Choroid plexus epithelial cell (primary cell): Measurements from ENCODE around the gene RAB6A.

ENCODE experiments used
- DNase-seq: peaks from one replicate; pipeline ENCODE4 v3.0.0-alpha.2; 2010; ENCODE audit warnings: low read depth
- H3K4me3 ChIP-seq: 2 replicates; pipeline ENCODE4 v1.5.1; 2011; ENCODE audit warnings: low read depth, mild to moderate bottlenecking, control low read depth, low read length, moderate library complexity
- TF ChIP-seq, protein P1 (sequence below): conservative IDR thresholded peaks from 2 replicates; pipeline ENCODE4 v1.5.1; 2011; ENCODE audit warnings: low read depth, mild to moderate bottlenecking, control low read depth, inconsistent platforms, low read length, moderate library complexity

Gene RAB6A

DNA sequence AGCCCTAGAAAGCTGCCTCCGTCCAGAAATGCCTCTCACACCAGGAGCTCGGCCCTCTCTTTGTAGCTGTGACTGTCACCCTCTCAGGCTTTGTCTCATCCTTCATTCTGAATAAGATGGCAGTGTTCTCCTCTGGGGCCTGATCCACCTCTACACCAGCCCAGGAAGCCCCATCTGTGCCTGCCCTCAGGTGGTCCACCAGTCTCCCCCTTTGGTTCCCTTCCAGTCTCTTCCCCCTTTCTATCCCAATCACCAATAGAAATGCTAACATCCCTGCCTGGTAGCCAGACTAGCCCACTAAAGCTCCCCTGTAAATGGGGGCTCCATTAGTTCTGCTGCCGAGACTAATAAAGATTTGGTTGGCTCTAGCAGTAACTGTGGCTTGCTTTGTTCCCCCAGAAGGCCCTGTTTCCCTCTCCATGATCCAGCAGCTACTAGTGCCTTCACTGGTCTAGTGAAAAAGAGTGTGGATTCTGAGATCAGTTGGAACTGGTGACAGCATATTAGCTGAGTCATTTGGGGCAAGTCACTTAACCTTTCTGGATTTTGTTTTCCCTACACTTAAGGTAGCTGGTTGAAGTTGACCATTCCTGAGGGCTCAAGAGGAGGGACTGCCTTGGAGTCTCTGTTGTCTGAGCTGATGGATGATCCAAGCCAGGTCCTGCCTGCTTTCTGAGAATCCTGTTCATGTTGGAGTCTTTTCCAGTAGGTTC is 98.3 kb downstream of the RAB6A start:
- TF ChIP-seq, protein P1, sequence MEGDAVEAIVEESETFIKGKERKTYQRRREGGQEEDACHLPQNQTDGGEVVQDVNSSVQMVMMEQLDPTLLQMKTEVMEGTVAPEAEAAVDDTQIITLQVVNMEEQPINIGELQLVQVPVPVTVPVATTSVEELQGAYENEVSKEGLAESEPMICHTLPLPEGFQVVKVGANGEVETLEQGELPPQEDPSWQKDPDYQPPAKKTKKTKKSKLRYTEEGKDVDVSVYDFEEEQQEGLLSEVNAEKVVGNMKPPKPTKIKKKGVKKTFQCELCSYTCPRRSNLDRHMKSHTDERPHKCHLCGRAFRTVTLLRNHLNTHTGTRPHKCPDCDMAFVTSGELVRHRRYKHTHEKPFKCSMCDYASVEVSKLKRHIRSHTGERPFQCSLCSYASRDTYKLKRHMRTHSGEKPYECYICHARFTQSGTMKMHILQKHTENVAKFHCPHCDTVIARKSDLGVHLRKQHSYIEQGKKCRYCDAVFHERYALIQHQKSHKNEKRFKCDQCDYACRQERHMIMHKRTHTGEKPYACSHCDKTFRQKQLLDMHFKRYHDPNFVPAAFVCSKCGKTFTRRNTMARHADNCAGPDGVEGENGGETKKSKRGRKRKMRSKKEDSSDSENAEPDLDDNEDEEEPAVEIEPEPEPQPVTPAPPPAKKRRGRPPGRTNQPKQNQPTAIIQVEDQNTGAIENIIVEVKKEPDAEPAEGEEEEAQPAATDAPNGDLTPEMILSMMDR: no peak
- no peak overlapping the region for H3K4me3 ChIP-seq
- no peak for DNase-seq

DNA sequence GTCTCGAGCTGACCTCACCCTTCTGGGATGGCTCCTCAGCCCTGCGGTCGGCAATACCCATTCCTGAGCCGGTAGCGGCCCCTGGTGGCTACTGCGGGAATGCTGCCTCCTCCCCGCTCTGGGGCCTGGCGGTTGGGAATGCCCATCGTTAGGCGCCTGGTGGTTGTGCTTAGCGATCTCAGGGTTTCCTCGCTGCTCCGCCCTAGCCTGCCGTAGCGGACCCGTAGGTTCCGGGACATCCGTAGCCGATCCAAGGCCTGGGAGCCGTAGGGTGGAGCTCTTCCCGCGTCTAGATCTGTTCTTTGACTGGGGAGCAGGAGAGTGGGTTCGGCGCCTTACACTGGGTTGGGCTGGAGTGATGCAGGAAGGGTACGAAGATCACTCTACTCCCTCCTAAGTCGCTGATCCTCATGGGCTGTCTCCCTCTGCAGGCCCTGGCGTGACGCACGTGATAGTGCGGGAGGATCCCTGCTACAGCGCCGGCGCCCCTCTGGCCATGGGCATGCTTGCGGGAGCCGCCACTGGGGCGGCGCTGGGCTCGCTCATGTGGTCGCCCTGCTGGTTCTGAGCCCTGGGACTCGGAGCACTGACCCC is 99.7 kb downstream of the RAB6A start:
- peak overlapping the region; percentile 49 for H3K4me3 ChIP-seq
- TF ChIP-seq, protein P1: peak; percentile 97
- peak; percentile 87 for DNase-seq

DNA sequence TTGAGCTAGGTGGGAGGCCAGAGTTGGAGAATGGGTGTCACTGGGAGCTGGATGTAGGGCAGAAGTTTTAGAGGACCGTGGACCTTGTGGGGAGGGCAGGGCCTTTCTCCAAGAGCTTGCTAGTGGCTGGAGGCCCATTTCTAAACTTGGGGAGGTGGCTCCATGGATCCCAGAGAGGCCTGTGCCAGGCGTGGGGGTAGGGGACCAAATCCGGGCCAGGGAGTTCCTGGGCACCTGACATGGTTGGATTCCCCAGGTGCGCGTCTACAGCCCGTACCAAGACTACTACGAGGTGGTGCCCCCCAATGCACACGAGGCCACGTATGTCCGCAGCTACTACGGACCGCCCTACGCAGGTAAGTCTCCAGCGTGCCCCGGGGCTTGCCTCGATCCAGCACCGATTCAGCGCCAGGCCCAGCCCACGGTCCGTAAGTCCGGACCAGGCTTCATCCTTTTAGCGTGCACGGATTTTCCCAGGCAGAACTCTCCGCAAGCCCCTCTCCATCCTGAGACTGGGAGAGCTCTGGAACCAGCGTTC is 100.3 kb downstream of the RAB6A start:
- DNase-seq: no peak
- peak overlapping the region; percentile 49 for H3K4me3 ChIP-seq

DNA sequence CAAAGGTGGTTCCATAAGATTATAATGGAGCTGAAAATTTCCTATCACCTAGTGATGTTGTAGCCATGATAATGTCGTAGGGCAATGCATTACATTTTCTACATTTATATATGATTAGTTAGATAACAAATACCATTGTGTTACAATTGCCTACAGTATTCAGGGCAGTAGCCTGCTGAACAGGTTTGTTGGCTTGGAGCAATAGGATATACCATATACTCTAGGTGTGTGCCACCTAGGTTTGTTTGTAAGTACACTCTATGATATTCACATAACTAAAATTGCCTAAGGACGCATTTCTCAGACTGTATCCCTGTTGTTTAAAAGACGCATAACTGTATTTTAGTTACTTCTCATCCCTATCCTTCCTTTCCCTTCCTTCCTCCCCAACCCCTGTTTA is 100.9 kb downstream of the RAB6A start:
- no peak for DNase-seq
- H3K4me3 ChIP-seq: no peak overlapping the region
- TF ChIP-seq, protein P1: no peak

More for the DNA sequence above, 100.3 kb downstream of the RAB6A start:
- TF ChIP-seq, protein P1: no peak

DNA sequence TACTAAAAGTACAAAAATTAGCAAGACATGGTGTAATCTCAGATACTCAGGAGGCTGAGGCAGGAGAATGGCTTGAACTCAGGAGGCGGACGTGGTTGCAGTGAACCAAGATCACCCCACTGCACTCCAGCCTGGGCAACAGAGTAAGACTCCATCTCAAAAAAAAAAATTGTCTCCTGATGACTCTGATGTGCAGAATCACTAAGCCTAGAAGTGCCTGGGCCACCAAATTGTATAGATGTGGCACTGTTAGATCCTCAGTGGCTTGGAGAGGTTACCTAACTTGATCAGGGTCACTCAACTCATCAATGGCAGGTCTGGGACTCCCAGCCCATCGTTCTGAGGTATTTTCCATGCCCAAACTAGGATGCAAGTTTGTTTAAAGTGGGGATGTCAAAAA is 103.9 kb downstream of the RAB6A start:
- TF ChIP-seq, protein P1: no peak
- no peak for DNase-seq
- H3K4me3 ChIP-seq: no peak overlapping the region

DNA sequence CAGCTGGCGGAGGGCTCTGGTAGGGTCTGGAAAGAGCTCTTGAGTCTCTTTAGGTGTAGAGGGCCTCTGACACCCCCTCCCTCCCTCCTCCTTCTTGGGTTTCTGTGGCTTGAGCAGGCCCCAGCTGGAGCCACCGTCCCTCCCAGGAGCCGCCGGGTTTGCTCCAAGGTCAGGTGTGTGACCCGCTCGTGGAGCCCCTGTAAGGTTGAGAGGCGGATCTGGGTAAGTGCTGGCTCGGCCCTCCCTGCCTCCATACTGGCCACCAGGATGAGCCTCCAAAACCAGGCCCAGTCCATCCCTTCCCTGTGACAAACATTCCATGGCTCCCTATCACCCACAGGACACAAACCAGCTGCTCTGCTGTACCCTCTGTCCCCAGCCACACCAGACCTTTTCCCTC is 105.2 kb downstream of the RAB6A start:
- H3K4me3 ChIP-seq: no peak overlapping the region

More for the DNA sequence above, 105.2 kb downstream of the RAB6A start:
- TF ChIP-seq, protein P1: no peak
- DNase-seq: no peak
